OCI-LY1 (cell line): ENCODE results near the gene PPT2.

Experiments used
- H2AFZ ChIP-seq: fragments of 200-600 bp; sonication (generic), shearing (Covaris generic); 2 replicates; pipeline ENCODE4 v1.6.0; 2014; ENCODE audit warnings: antibody characterized with exemption, mild to moderate bottlenecking, low read length
- H3F3A ChIP-seq: fragments of 200-600 bp; sonication (generic), shearing (Covaris generic); 2 replicates; pipeline ENCODE4 v1.6.0; 2014; ENCODE audit warnings: mild to moderate bottlenecking, antibody characterized with exemption, low read length, moderate library complexity; ENCODE audit not compliant: insufficient read depth
- H3K27ac ChIP-seq: fragments of 200-600 bp; sonication (generic); 2 replicates; pipeline ENCODE4 v1.5.1; 2014; ENCODE audit warnings: low read length, mixed run types, mild to moderate bottlenecking, low read depth; ENCODE audit not compliant: poor library complexity, severe bottlenecking
- H3K27me3 ChIP-seq: fragments of 200-600 bp; sonication (generic); 2 replicates; pipeline ENCODE4 v1.6.0; 2014; ENCODE audit warnings: antibody characterized with exemption, mild to moderate bottlenecking, low read length, moderate library complexity; ENCODE audit not compliant: insufficient read depth
- H3K36me3 ChIP-seq: fragments of 200-600 bp; sonication (generic); 2 replicates; pipeline ENCODE4 v1.6.1; 2014; ENCODE audit warnings: mild to moderate bottlenecking, antibody characterized with exemption, low read length, moderate library complexity, mixed read lengths; ENCODE audit not compliant: insufficient read depth
- H3K4me1 ChIP-seq: fragments of 200-600 bp; sonication (generic); 2 replicates; pipeline ENCODE4 v1.5.1; 2014; ENCODE audit warnings: mild to moderate bottlenecking, low read length, moderate library complexity; ENCODE audit not compliant: insufficient read depth, severe bottlenecking
- H3K4me2 ChIP-seq: fragments of 200-600 bp; sonication (generic), shearing (Covaris generic); 2 replicates; pipeline ENCODE4 v1.6.1; 2014; ENCODE audit warnings: low read length
- H3K4me3 ChIP-seq: fragments of 200-600 bp; sonication (generic); 2 replicates; pipeline ENCODE4 v1.5.1; 2014; ENCODE audit warnings: low read length, low read depth, mild to moderate bottlenecking, mixed read lengths; ENCODE audit not compliant: poor library complexity, severe bottlenecking
- H3K79me2 ChIP-seq: fragments of 200-600 bp; shearing (Covaris generic); 2 replicates; pipeline ENCODE4 v1.6.1; 2016; ENCODE audit warnings: mixed run types, low read length, mixed read lengths; ENCODE audit not compliant: insufficient read depth
- H3K9ac ChIP-seq: fragments of 200-600 bp; sonication (generic), shearing (Covaris generic); 2 replicates; pipeline ENCODE4 v1.6.1; 2014; ENCODE audit warnings: mild to moderate bottlenecking, low read length, mixed read lengths
- H3K9me2 ChIP-seq: fragments of 200-600 bp; sonication (generic), shearing (Covaris generic); 2 replicates; pipeline ENCODE4 v1.6.1; 2014; ENCODE audit warnings: low read depth, mild to moderate bottlenecking, low read length, mixed read lengths
- H3K9me3 ChIP-seq: fragments of 200-600 bp; shearing (Covaris generic); 2 replicates; pipeline ENCODE4 v1.6.1; 2014; ENCODE audit warnings: low read length, mixed read lengths
- H4K20me1 ChIP-seq: fragments of 200-600 bp; sonication (generic), shearing (Covaris generic); 2 replicates; pipeline ENCODE4 v1.6.0; 2016; ENCODE audit warnings: mild to moderate bottlenecking, low read length; ENCODE audit not compliant: insufficient read depth
- EZH2 ChIP-seq: fragments of 200-600 bp; sonication (generic), shearing (Covaris generic); IDR thresholded peaks from 2 replicates; pipeline ENCODE4 v1.8.0; 2017; ENCODE audit warnings: borderline replicate concordance, mixed run types, mild to moderate bottlenecking, antibody characterized with exemption, low read length, moderate library complexity, mixed read lengths
- TF ChIP-seq, protein P1 (sequence below): fragments of 200-600 bp; sonication (generic), shearing (Covaris generic); IDR thresholded peaks from 2 replicates; pipeline ENCODE4 v1.5.1; 2017; ENCODE audit warnings: mild to moderate bottlenecking, antibody characterized with exemption, low read length, moderate library complexity, mixed read lengths

Gene PPT2

DNA sequence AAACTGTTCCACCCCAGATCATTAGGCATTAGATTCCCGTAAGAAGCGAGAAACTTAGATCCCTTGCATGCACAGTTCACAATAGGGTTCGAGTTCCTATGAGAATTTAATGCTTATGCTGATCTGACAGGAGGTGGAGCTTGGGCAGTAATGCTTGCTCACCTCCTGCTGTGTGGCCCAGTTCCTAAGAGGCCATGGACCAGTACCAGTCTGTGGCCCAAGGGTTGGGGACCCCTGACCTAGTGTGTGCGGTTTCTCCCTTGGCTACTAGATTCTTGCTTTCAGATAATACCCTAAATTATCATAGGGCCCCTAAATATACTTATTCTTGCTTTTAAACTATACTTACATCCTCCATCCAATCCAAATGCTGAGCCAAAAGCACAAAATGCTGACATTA, 40.4 kb downstream of the PPT2 start:
- no peak overlapping the region for H3K4me3 ChIP-seq
- peak overlapping the region; percentile 53 for H3K27ac ChIP-seq
- no peak overlapping the region for H3K4me2 ChIP-seq
- no peaks in the 10 kb centered on the region for H3K36me3 ChIP-seq
- H3K4me1 ChIP-seq = peaks cover 55% of the 10 kb centered on the region
- no peaks in the 10 kb centered on the region for H3K9me3 ChIP-seq
- no peaks in the 10 kb centered on the region for H4K20me1 ChIP-seq
- H2AFZ ChIP-seq = no peak overlapping the region
- H3K9me2 ChIP-seq = no peaks in the 10 kb centered on the region
- H3K79me2 ChIP-seq = no peaks in the 10 kb centered on the region
- no peak overlapping the region for H3K9ac ChIP-seq
- no peaks in the 10 kb centered on the region for H3K27me3 ChIP-seq
- 0 out of 2 replicates have a peak, but pooled peaks cover 3% of the 10 kb centered on the region for H3F3A ChIP-seq
- TF ChIP-seq, protein P1, sequence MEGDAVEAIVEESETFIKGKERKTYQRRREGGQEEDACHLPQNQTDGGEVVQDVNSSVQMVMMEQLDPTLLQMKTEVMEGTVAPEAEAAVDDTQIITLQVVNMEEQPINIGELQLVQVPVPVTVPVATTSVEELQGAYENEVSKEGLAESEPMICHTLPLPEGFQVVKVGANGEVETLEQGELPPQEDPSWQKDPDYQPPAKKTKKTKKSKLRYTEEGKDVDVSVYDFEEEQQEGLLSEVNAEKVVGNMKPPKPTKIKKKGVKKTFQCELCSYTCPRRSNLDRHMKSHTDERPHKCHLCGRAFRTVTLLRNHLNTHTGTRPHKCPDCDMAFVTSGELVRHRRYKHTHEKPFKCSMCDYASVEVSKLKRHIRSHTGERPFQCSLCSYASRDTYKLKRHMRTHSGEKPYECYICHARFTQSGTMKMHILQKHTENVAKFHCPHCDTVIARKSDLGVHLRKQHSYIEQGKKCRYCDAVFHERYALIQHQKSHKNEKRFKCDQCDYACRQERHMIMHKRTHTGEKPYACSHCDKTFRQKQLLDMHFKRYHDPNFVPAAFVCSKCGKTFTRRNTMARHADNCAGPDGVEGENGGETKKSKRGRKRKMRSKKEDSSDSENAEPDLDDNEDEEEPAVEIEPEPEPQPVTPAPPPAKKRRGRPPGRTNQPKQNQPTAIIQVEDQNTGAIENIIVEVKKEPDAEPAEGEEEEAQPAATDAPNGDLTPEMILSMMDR = no peak
- no peak for TF ChIP-seq EZH2

DNA sequence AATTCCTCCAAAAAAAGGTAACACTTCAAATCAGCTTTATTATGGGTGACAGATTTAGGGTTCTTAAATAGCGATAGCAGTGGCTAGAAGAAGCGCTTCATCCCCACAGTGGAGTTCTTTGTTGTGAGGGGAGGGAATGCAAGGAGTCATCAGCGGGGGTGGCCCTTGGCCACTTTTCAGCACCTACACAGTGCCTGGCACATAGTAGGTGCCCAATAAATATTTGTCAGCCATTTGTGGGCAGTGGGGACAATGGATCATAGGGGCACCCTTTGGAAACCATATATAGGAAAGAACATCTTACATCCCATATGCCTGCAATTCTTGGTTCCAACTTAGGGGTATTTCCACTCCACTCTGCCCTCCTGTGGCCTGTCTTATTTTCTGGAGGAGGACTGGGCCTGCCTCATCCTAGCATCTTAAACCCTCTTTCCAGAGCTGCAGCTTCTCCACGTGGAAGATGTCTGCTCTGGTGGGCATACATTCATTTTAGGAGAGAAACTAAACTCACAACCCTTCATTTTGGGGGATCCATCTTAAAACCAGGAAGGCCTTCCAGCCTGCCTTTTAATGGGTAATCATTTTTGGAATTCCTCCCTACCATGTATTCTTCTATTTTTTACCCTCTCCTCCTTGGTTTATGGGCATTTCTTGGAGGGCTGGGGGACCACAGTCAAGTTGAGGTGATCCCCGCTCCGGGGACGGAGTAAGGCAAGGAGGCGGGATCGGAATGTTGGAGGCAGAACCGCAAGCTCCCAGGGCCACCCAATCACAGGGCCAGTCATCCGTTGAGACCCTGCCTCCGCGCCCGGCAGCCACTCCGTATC, 41.1 kb downstream of the PPT2 start:
- Histone ChIP-seq H3K9me3 (no peaks in the 10 kb centered on the region), H3F3A (0 out of 2 replicates have a peak, but pooled peaks cover 3% of the 10 kb centered on the region), H3K36me3 (no peaks in the 10 kb centered on the region), H4K20me1 (no peaks in the 10 kb centered on the region), H3K27me3 (no peaks in the 10 kb centered on the region), H3K4me3 (peak overlapping the region; percentile 77), H3K79me2 (no peaks in the 10 kb centered on the region), H3K9me2 (no peaks in the 10 kb centered on the region), H3K27ac (peak overlapping the region; percentile 76), H2AFZ (no peak overlapping the region), H3K9ac (peak overlapping the region; percentile 89), H3K4me2 (peak overlapping the region; percentile 97), H3K4me1 (peaks cover 54% of the 10 kb centered on the region)
- TF ChIP-seq, protein P1 = peak; percentile 67
- no peak for TF ChIP-seq EZH2

- Histone ChIP-seq H2AFZ (no peak overlapping the region), H3K27ac (no peak overlapping the region), H3K9ac (no peak overlapping the region; the same call in 1 of the 2 replicates), H3K79me2 (no peaks in the 10 kb centered on the region), H3K36me3 (no peaks in the 10 kb centered on the region), H3K9me3 (no peaks in the 10 kb centered on the region), H3K4me2 (peak overlapping the region; percentile 97), H3K27me3 (no peaks in the 10 kb centered on the region), H3K4me1 (peaks cover 51% of the 10 kb centered on the region), H3K9me2 (no peaks in the 10 kb centered on the region), H4K20me1 (no peaks in the 10 kb centered on the region), H3K4me3 (peak overlapping the region; percentile 77), H3F3A (0 out of 2 replicates have a peak, but pooled peaks cover 3% of the 10 kb centered on the region)
- no peak for TF ChIP-seq EZH2
- TF ChIP-seq, protein P1 = no peak
These were observed 41.6 kb downstream of the PPT2 start for GRCh38 chr6:32195652-32195901.
